Esophagus mucosa (tissue), 1 donor: ENCODE data around the gene GPRC5B. TPM values are rescaled to one million over a fixed set of nuclear protein-coding genes. Genes with fewer than 3 reads are reported as not detected.

Source experiments
- ATAC-seq: fragments of 200-7000 bp; cut with Tn5 transposase; one replicate; pipeline ENCODE4 v1.9.1; 2020
- total RNA-seq: library from RNA; stranded (reverse); gene quantifications from one replicate; pipeline ENCODE4 v1.2.4, GENCODE V29; 2023
- donor health status: DM: yes; HTN: yes; CAD: no.

The GPRC5B gene
- total RNA-seq, 1 donor from 2014 or later, result 3.1 TPM

DNA sequence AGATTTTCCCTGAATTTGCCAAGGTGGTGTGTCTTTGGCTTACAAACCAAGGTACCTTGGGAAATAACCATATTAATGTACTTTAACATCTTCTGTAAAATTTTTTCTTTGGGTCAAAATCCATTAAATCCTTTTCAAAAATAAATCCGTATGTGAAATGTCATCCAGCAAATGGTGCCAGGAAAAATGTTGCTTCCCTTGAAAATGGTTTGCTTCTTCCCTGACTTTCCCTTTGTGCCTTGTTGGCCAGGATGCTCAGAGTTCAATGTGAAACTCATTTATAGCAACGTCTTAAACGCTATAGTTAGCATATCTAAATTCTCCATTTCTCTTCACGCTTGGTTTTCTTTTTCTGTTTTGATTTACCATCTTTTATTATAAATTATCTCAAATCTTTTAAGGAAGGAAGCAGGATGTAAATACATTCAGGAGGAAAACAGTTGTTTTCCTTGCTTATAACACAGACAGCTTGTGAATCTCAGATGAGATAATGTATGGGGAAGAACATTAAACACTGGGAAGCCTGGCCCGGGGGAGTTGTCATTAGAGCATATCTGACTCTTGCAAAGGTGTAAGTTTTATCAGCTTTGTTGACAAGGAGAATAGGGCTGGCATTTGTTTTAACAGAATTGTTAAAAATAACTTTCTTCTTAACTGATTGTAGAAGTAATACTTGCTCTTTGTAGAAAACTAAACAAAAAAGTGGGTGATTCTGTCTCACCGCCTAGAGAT is 42.1 kb downstream of the GPRC5B start:
- ATAC-seq, result no peak

DNA sequence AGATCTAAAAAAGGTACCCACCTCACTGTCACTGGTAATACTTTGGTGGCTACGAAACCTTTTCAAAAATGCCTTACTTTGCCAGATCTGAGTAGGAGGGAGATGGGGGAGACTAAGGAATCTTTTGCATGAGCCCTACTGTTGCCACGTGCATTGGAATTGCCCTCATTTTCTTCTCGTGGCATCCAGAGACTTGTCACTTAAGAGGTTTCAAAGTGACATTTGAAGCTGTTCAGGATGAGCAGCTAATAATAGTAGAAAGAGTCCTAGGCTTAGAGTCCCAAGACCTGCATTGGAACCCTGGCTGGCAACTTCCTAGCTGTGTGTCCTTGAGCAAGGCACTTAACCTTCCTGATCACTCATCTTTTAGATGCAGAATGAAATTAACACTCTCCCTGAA is 43.5 kb downstream of the GPRC5B start:
- no peak for ATAC-seq

DNA sequence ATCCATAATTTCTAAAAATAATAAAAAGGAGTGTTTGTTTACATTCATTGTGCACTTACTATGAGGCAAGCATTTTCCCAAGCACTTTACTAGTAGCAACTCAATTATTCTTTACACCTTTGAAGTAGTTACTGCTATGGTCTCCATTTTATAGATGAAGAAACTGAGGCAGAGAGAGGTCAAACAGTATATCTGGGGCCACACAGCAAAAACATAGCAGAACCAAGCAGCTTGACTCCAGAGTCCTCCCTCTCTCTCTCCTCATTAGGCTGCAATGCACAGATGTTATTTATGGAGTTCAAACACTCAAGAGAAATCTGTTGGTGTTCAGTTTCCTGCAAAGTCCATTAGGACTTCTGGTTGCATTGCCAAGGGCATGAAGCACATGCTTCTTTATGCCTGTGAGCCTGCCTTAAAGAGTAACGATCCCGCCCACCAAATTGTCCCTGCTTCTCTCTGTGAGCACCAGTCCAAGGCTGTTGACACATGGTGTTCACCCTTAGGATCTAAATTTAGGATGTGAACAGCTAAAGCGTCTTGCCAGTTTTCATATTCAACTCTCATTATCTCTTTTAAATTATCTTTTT is 44.0 kb downstream of the GPRC5B start:
- no peak for ATAC-seq

DNA sequence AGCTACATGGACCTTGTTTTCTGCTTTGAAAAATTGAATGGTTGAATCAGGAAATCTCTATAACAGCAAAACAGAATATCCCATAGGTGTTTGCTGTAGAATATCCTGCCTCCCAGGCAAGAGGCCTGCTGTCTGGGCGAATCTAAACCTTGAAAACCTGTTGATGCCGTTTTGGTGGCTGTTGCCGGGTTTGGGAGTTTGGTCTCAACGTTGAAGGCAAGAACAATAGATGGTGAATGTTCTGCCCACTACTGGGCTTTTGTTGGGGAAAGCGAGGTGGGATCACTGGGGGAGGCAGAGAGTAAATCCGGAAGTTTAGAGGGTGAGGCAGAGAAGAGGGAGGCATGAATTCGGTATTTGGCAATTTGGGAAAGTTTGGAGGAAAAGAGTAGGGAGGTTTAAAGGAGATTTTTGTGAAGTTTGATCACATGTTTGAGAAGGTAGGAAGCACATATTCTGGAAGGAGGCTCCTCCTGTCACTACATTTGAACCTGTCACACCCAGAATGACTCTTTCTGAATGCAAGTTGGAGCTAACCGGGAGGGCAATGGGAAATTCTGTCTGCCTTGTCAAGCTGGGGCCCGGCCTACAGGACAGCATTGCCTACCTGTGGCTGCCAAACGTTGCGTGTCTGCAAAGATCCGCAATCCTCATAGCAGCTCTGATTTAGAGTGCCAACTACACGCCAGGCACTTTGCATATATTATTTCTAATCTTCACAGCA is 46.5 kb downstream of the GPRC5B start:
- ATAC-seq, result no peak

DNA sequence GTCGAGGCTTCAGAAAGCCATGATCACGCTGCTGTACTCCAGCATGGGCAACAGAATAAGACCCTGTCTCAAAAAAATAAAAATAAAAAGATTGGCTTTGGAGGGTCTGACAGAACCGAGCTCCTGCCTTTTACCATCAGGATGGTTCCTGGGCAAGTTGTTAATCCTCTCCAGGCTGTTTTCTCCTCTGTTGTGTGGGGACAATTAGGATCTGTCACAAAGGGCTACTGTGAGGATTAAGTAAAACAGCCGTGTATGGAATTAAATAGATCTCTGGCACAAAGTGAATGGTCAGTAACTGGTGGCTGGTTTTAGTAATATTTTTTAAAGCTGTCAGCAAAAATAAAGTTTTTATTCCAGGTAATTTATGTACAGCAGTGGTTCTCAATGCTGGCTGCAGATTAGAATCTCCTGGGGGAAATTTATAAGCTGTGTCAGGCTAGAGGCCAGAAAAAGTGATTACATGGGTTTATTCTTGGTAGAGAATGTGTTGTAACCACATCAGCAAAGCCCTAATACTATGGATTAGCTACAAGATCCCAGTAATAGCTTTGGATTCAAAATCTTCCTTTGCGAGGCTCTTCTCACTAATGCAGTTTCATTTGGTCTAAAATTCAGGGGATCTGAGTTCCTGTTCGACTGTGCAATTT is 47.2 kb downstream of the GPRC5B start:
- no peak for ATAC-seq

DNA sequence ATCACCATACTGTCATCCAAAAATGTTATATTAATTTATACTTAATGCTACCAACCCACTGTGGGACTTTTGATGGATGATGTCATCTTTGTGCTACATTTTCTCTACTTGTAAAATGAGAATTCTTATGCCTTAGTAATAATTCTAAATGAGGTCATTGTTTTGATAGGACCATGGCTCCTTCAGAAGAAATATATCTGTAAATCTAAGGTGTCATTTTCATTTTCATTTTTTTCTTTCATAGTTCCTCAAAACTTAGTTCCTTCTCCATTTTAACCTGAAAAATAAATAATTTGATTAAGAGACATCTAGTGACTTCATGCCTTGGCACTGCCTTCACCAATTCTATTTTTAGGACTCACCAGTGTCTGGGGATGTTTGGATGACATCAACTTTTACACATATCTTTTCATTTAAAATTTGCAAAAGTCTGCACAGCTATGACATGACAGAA is 48.7 kb downstream of the GPRC5B start:
- ATAC-seq, result no peak

DNA sequence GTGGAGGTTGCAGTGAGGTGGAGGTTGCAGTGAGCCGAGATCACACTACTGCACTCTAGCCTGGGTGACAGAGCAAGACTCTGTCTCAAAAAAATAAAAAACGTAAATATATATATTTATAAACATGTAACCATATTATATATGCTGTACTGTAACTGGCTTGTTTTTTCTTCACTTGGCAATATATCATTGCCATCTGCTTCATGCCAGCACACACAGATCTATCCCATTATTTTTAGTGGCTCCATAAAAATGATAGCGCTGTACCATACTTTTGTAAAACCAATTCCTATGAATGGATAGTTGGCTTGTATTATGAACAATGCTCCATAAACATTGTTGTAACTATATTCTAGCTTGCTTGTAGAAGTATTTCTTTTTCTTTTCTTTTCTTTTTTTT is 49.5 kb downstream of the GPRC5B start:
- ATAC-seq, result no peak

DNA sequence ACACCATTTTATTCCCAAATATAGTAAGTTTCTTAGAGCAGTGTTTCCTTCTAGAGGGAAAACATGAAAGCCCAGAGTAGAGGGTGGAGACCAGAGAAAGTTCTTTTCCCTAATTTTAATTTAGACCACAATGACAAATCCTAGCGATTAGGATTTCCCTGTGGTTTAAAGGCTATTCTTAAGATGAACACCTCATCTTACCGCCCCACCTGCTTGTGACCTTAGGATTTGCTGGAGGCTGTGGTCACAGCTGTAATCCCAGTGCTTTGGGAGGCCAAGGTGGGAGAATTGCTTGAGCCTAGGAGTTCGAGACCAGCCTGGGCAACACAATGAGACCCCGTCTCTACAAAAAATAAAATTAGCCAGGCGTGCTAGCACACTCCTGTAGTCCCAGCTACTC is 51.1 kb downstream of the GPRC5B start:
- ATAC-seq, result no peak

DNA sequence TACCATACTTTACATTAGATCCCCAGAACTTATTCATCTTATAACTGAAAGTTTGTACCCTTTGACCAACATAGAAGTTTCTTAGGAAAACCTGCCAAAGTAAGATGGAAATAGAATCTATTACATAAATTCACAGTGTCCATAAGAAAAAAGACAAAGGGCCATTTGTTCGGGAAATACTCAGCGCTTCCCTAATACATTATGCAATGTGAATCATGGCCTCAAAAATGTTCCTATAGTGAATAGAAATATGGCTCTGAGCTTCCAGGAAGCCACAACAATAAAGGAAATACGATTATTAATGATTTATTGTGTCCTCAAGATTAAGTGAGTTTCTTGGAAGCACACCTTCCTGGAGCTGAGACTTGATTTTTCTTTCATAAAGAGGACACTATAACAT is 51.5 kb downstream of the GPRC5B start:
- no peak for ATAC-seq

DNA sequence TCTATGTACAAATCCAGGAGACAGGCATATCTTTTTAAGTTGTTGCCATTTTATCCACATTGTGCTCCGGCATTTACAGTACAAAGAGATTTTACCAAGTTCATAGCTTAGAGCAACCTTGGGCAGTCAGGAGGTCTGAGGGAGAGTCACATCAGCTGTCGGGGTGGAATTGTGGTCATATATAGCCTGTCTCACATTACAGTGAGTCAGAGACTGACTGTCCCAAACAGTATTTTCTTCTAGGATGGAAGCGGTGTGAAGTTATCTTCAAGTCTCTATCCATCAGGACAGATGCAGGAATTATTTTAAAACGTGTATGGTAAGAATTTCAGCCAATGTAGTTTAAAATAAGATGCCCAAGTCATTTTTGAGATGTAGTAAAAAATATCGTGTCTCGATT is 53.0 kb downstream of the GPRC5B start:
- ATAC-seq, result no peak

DNA sequence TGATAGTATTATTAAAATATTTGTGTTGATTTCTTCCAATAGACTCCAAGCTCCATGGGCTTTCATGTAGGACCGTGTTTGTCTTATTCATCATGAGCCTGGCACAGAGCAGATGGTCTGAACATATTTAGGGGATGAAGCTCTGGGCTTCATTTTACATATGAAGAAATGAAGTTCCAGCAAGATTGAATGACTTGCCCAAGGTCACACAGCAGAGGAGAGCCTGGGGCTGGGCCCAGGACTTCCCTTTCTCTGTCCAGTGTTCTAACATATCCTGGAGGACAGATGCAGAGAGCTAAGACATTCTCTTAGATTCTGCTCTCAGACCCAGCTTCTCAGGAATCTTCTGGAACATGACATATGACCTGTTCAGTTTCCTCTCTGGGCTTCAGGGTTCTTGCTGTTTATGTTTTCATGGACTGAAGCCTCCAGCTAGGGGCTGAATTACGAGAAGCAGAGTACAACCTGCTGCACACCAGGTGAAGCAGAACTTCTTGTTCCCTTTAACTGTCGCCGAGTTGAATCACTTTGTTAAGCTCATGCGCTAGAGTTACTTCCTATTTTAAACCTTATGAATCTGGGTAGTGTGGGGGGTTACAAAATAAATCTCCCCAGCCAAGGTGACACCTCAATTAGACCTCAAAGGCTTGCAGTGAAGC is 53.6 kb downstream of the GPRC5B start:
- no peak for ATAC-seq

DNA sequence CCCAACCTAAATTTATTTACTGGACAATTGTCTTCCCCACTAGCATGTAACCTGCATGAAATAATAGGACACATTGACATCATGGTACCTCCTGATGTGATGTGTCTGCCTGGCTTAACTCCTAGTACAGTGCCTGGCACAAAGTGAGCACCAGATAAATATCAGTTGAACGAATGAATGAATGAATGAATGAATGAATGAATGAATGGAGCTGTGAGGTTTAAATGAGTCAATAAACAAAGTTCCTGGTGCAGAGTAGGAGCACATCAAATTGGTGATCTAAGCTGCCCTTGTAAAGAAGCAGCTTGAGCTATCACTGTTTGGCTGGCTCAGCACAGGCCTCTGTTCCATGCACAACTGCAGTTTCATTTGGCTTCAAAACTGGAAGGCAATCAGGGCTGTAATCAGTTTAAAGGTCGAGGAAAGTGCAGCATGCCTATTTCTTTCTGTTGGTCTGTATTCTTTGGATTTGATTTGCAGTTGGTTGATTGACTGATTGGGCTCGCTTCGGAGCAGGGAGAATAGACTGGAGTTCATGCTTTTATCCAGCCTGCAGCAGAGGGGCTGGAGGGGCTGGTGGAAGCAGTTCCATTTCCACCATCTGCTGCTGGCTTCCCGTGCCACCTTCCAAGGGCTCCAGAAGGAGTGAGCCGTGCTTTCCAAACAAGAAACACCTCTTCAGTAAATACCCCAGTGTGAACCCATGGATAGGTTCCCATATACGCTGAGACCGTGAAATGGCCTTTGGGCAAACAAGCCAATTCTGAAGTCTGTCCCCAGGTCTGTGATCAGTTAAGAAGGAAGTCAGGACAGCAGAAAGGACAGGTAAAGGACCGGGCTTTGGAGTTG is 54.6 kb downstream of the GPRC5B start:
- no peak for ATAC-seq

DNA sequence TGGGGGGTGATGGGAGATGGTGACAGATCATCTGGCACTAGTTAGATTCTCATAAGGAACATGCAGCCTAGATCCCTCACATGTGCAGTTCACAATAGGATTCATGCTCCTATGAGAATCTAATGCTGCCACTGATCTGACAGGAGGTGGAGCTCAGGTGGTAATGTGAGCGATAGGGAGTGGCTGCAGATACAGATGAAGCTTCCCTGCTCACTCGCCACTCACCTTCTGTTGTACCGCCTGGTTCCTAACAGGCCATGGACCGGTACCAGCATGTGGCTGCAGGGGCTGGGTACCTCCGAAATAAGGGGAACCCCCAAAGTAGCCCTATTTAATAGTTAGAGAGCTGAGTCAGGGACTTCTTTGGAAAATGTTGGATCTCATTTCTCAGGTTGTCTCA is 60.4 kb downstream of the GPRC5B start:
- ATAC-seq, result no peak

DNA sequence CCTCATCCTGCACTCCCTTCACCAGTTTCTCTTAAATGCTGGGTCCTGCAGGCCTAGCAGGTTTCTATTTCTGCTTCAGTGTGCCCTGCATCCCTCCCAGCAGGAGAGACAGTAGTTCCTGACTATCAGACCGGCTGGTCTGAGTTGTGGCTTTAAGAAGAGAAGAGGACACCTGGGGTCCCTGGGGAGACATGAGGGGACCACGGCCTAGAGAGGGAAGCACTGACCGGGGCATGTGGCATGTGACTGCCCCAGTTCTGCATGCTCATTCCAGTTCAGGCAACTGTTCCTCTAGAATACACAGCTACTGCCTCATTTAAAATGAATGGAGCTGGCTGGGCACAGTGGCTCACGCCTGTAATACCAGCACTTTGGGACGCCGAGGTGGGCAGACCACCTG is 61.3 kb downstream of the GPRC5B start:
- no peak for ATAC-seq

DNA sequence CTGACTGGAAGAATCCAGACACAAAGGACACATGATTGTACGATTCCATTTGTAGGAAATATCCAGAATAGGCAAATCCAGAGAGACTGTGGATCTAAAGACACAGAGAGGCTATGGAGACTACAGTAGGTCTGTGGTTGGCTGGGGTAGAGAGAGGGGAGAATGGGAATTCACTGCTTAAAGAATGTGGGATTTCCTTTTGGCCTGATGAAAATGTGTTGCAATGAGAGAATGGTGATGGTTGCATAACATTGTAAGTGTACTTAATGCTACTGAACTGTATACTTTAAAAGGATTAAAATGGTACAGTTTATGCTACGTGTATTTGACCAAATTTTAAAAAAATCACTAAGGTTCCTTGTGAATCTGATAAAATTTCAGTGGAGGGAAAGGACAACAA is 62.1 kb downstream of the GPRC5B start:
- no peak for ATAC-seq

DNA sequence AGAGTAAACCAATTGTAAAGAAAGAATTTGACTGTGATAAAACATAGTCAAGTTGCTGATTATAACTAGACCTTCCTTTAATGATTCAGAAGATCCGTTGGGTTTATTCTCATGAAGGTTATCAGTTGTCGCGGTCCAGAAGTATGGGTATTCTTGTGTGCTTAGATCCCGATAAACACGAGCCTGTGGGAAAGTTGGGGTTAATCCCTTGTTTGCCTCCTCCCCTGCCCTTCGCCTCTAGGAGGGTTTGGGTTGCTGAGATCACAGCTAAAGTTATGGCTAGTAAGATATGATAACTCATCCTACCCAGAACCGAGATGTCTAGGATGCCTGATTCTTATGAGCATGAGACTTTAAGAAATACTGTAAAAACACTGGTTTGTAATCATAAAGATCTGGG is 66.8 kb downstream of the GPRC5B start:
- no peak for ATAC-seq

DNA sequence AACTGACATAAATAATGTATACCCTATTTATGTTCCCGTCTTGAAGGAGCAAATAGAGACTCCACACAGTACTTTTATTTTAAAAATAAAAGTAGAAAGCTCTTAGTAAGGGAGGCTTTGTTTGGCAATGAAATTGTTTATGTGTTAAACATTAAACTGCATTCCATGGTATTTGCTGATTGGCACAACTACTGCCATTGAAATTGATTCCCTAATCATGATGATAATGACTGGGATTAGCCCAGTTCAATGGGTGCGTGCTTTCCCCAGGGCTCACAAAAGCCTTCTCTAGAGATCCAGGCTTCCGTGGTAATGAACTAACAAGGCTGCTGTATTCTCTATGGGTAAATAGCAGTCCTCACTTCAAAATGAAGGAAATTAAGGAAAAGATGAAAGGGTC is 67.5 kb downstream of the GPRC5B start:
- ATAC-seq, result no peak

DNA sequence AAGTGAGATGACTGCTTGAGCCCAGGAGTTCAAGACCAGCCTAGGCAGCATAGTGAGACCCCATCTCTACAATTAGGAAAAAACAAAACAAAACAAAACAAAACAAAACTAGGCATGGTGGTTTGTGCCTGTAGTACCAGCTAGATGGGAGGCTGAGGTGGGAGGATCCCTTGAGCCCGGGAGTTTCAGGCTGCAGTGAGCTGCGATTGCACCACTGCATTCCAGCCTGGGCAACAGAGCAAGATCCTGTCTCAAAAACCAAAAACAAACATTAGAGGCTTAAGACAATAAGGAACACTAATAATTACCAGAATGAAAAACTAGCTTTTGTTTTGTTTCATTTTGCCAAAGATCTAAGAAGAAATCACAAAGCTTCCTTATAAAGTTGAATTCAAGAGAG is 69.2 kb downstream of the GPRC5B start:
- no peak for ATAC-seq

DNA sequence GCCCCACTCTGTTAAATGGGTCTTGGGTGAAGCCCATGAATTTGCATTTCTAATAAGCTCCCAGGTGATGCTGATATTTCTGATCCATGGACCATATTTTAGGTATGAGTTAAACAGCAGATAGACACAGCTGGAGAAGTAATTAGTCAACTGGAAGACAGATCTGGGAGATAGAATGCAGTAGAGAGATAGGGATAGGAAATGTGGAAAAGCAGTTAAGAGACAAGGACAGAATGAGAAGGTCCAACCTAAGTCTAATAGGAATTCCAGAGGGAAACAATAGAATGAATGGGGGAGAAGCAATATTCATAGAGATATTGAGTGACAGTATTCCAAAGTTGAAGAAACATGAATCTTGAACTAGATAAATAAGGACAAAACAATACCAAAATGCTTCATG is 71.7 kb downstream of the GPRC5B start:
- ATAC-seq, result no peak

DNA sequence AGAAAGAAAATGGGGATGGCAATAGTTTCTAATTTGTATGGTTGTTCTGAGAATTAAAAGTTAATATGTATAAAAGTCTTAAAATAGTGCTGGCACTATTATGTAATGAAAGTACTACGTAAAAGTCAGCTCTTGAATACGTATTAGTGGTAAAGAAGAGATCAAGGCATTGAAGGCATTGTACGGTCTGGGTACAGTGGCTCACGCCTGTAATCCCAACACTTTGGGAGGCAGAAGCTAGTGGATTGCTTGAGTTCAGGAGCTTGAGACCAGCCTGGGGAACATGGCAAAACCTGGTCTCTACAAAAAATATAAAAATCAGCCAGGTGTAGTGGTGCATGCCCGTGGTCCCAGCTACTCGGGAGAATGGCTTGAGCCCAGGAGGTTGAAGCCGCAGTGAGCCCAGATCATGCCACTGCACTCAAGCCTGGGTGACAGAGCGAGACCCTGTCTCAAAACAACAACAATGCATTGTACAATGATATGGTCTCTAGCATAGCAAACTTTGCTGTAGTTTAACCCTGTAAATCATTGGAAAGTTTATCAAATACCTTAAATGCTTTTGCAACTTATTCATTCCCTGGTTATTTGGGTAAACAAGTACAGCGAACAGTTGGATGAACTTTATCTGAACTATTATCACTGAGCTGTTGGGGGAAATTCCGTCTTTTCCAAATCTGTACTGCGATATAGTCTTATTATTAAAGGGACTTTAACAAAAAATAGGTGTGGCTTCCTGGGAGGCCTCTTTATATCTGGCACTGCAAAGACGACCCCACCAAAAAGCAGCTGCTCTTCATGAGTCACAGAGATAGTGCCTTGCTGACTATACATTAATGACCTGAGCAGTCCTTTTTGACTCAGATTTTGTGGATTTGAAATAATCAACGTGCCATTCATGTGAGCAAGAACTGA is 73.6 kb downstream of the GPRC5B start:
- ATAC-seq, result no peak

DNA sequence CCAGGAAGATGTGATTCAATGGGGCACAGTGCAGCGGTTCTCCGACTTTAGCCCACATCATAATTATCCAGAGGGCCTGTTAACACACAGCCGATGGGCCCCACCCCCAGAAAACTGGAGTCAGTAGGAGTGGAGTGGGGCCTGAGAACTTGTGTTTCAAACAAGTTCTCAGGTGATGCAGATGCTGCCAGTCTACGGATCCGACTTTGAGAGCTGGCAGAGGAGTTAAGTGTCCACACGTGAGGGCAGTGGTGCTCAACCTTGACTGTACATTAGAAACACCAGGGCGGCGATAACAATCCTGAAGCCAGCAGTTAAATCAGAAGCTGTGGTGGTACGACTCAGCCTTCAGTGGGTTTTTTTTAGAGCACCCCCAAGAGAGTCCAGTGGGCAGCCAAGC is 75.0 kb downstream of the GPRC5B start:
- ATAC-seq, result no peak
